ENCODE measurements around the gene REC8. TPM values are rescaled to one million over a fixed set of nuclear protein-coding genes. Genes with fewer than 3 reads are reported as not detected.

REC8 gene, protein sequence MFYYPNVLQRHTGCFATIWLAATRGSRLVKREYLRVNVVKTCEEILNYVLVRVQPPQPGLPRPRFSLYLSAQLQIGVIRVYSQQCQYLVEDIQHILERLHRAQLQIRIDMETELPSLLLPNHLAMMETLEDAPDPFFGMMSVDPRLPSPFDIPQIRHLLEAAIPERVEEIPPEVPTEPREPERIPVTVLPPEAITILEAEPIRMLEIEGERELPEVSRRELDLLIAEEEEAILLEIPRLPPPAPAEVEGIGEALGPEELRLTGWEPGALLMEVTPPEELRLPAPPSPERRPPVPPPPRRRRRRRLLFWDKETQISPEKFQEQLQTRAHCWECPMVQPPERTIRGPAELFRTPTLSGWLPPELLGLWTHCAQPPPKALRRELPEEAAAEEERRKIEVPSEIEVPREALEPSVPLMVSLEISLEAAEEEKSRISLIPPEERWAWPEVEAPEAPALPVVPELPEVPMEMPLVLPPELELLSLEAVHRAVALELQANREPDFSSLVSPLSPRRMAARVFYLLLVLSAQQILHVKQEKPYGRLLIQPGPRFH
- total RNA-seq: 46.3 and 55.0 TPM in 2 replicates

DNA sequence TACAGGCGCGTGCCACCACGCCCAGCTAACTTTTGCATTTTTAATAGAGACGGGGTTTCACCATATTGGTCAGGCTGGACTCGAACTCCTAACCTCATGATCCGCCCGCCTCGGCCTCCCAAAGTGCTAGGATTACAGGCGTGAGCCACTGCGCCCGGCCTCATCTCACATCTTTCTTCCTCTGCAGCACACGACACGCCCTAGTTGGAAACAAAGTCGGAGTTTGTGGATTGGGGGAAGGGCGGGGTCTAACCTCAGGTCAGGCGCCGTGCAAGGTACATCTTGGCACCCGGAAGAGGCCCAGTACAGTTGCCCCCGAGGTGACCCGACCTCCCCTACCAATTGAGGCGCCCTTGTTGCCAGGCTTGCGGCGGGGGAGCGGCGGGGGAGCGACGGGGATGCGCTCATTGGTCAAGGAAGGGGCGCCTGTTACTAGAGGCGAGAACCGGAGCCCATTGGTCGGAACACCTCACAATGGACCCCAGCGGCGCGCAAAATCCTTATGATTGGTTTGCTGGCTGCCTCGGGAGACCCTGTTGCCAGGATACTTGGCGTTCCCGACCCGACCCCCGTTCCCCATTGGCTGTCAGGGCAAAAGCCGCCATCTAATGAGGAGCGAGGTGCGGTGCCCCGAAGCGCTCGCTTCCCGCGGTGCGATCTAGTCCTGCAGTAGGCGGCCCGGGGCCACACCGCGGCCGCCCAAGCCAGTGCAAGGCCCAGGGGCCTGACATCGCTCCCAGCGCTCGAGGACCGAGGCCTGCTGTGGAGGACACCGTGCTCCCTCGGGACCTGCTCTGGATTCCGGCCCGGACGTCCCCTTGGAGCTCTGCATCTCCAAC lies at the start of gene REC8:
Gene REC8 (plus strand): TSS at position 659 of the 839 bp plus-strand sequence. CDS start 473 bp downstream, outside the sequence.
- no peak for DNase-seq (ENCODE audit: extremely low read depth, low read depth, low spot score)

DNA sequence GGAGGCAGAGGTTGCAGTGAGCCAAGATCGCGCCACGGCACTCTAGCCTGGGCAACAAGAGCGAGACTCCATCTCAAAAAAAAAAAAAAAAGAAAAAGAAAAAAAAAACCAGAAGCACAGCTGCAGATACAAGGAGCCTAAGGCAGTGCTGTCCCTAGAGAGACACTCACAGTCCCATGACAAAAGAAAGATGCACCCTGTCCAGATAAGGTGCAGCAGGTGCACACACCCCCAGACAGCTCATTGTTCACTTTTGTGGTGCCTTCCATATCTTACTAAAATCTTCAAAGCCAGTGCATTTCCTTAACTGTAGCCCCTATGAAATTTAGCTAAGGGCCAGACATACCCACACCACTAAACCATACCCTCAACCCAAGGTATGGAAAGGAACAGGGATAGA lies 49.5 kb upstream of the REC8 start:
- DNase-seq (ENCODE audit: extremely low read depth, low read depth, low spot score): no peak

DNA sequence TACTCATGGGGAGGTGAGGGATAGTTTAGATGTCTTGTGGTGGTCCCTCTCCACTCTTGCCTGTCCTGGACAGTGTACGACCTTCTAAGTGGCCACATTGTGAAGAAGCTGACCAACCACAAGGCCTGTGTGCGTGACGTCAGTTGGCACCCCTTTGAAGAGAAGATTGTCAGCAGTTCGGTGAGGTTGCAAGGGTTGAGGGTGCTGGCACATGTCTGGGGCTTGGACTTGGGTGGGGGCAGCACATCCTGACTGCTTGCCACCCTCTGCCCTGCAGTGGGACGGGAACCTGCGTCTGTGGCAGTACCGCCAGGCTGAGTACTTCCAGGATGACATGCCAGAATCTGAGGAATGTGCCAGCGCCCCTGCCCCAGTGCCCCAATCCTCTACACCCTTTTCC lies 49.0 kb upstream of the REC8 start:
- no peak for DNase-seq (ENCODE audit: extremely low read depth, low read depth, low spot score)

DNA sequence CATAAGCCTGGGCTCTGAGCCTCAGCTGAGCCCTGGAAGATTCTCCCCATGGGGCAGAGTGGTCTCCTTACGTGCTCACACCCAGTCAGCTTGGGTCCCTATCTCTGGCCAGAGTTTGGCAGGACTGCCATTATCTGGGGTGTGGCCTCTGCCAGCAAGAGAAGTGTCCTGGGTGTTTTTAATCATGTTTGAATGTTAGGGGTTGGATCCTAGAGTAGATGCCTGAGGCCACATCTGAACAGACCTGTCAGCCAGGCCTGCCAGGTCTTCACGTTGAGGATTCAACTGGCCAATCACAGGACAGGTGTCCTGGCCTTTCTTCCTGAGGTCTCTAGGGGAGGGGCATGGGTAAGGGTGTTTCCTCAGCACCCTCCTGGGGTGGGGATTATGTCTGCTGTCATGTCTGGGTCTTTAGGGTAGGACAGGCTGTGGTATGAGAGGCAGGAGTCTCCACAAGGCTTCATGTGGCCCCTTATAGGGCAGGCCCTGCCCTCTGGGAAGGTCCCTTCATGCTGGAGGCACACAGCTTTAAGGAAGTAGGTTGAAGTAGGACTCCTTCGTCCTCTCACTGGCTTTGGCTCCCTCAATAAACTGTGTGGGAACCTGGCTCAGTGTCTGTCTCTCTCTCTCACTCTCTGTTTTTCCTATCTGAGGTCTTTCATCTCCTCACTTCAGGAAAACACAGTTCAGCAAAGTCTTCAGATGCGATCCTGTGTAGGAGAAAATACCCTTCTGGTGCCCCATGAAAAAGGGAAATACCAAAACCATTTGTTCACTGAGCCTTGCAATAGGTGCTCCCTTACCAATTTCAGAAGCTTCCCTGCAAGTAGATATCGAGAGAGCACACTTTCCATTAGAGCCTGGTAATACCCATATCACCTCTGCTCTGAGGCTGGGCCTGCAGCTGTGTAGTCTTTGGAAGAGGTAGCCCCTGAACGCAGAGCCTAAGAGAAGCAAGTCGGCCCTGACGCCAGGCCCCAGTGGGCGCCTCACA lies 48.2 kb upstream of the REC8 start:
- no peak for DNase-seq (ENCODE audit: extremely low read depth, low read depth, low spot score)

DNA sequence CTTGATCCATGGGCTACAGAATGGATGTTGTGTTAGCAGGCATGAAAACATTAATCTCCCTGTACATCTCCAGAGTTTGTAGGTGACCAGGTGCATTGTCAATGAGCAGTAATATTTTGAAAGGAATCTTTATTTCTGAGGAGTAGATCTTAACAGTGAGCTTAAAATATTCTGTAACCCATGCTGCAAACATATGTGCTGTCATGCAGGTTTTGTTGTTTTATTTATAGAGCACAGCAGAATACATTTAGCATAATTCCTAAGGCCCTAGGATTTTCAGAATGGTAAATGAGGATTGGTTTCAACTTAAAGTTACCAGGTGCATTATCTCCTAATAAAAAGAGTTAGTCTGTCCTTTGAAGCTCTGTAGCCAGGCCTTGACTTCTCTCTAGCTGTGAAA lies 44.9 kb upstream of the REC8 start:
- no peak for DNase-seq (ENCODE audit: extremely low read depth, low read depth, low spot score)

DNA sequence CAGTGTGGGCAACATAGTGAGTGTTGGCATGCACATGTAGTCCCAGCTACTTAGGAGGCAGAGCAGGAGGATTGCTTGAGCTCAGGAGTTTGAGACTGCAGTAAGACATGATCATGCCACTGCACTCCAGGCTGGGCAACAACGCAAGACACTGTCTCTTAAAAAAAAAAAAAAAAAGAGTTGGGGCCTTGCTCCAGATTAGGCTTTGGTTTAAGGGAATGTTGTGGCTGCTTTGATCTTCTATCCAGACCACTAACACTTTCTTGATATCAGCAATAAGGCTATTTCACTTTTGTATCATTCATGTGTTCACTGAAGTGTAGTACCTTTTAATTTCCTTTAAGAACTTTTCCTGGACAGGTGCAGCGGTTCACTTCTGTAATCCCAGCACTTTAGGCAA lies 44.2 kb upstream of the REC8 start:
- DNase-seq (ENCODE audit: extremely low read depth, low read depth, low spot score): no peak

DNA sequence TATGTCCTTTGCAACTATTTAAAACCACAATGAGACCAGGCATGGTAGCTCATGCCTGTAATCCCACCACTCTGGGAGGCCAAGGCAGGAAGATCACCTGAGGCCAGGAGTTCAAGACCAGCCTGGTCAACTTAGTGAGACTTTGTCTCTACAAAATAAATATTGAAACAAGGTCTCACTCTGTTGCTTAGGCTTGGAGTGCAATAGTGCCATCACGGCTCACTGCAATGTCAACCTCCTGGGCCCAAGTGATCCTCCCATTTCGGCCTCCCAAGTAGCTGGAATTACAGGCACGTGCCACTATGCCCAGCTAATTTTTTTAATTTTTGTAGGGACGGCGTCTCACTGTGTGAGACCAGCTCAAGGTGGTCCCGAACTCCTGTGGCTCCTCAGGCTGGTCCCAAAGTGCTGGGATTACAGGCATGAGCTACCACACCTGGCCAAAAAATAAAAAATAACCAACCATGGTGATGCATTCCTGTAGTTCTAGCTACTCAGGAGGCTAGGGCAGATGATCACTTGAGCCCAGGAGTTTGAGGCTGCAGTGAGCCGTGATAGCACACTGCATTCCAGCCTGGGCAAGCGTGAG lies 42.4 kb upstream of the REC8 start:
- no peak for DNase-seq (ENCODE audit: extremely low read depth, low read depth, low spot score)

DNA sequence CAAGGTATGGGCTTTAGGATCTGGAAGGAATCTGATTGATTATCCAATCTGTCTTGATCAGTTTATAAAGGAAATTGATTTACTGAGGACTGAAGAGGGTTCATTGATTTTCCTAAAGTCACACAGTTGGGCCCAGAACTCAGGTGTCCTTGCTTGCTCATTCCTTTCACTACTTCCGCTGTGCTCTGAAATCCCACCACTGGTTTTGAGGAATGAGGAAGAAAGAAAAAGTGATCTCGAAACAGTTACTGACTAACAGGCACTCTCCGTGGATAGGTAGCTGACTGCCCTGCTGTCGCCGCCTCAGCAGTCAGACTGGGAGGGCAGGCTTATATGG lies 41.5 kb upstream of the REC8 start, which contains the start of gene FITM1:
Gene FITM1 (plus strand): TSS at position 280 of the 337 bp plus-strand sequence. CDS start 905 bp downstream, outside the sequence.
- DNase-seq (ENCODE audit: extremely low read depth, low read depth, low spot score): no peak

DNA sequence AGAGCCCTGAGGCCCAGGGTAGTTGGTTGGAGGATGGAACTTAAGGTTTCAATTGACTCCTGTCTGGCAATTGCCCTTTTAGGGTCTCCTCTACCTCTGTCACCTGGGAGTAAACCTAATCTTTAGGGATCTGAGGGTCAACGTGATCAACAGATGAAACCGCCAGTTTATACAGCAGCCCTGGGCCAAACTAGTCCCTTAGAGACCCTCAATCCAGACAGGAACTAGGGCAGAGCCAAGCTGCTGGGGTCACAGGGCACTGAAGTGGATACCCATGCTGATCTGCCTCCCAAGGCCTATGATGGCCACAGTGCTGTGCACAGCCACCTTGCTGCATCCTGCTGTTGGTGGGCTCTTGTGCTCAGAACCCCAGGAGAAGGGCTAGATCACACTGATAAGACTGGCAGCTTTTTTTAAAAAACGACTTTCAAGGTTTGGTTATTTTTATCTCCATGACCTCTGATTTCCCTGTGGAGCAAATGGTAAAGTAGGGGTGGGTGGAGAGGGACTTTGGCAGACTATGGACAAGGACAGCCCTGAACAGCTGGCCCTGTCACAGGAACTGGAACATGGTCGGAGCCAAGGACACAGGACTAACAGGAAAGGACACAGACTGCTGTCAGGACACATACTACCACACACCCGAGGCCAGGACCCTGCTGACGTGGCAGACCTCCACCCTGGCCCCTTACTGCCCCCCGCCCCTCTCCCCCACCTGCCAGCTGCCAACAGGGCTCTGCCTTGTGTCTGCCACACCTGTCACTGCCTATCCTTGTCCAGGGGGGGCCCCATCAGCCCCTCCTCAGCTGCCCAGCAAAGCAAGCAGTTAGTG lies 40.9 kb upstream of the REC8 start:
- no peak for DNase-seq (ENCODE audit: extremely low read depth, low read depth, low spot score)

DNA sequence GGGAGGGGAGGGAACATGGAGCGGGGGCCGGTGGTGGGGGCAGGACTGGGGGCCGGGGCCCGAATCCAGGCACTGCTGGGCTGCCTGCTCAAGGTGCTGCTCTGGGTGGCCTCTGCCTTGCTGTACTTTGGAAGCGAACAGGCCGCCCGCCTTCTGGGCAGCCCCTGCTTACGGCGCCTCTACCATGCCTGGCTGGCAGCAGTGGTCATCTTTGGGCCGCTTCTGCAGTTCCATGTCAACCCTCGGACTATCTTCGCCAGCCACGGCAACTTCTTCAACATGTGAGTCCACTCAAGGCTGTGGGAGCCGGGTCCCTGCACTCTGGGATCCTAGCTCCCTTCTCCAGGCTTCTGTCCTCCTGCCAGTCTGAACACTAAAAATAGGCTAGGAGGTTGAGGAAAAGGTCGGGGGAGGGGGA lies 40.3 kb upstream of the REC8 start:
- DNase-seq (ENCODE audit: extremely low read depth, low read depth, low spot score): no peak

DNA sequence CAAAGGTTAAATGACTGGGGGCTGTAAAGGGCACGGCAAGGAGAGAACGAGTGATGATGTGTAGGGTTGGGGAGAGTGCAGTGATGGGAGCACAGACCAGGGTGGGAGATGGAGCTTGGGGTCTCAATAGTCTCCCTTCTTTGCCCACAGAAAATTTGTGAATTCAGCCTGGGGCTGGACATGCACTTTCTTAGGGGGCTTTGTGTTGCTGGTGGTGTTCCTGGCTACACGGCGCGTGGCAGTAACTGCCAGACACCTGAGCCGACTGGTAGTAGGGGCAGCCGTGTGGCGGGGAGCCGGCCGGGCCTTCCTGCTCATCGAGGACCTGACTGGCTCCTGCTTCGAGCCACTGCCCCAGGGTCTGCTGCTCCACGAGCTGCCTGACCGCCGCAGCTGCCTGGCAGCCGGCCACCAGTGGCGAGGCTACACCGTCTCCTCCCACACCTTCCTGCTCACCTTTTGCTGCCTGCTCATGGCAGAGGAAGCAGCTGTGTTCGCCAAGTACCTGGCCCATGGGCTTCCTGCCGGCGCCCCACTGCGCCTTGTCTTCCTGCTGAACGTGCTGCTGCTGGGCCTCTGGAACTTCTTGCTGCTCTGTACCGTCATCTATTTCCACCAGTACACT lies 39.7 kb upstream of the REC8 start:
- no peak for DNase-seq (ENCODE audit: extremely low read depth, low read depth, low spot score)

DNA sequence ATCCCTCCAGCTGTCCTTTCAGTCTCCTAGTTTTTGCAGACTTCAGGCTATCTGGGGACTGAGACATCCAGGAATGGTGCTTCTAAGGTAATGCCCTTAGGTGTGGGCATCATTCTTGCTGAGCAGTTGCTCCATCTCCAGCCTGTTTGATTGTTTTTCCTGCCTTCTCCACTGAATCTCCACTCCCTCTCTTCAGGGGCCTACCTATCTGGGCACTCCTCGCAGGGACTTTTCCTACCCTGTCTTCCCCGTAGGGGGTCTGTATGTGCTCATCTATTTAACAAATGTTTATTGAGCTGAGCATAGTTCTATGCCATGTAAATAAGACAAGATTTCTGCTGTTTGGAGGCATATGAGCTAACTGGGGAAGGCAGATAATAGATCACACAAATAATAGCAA lies 38.9 kb upstream of the REC8 start:
- no peak for DNase-seq (ENCODE audit: extremely low read depth, low read depth, low spot score)

DNA sequence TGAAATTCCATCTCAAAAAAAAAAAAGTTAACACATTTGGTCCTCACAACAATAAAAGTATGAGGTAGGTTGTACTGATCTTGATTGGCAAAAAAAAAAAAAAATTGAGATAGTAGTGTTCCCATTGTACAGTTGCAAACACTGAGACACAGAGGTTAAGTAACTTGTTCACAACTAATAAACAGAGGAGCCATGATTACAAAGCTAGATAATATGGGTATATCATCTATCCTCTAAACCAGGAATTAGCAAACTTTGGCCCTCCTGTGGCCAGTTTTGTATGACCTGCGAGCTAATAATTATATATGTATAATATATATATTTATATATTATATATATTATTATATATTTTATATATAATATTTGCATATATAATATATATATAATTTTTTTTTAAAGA lies 38.1 kb upstream of the REC8 start:
- no peak for DNase-seq (ENCODE audit: extremely low read depth, low read depth, low spot score)

DNA sequence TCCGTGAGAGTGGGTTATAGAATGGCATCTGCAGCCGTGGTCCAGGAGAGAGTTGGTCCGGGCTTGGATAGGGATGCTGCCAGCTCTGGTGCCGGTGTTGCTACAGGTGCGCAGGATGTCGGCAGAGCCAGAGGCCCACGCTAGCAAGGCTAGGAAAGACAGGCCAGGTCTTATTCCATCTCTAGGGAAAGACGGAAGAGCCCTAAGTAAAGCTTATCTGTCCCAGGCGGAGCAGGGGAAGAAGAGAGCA lies 36.4 kb upstream of the REC8 start:
- DNase-seq (ENCODE audit: extremely low read depth, low read depth, low spot score): no peak

DNA sequence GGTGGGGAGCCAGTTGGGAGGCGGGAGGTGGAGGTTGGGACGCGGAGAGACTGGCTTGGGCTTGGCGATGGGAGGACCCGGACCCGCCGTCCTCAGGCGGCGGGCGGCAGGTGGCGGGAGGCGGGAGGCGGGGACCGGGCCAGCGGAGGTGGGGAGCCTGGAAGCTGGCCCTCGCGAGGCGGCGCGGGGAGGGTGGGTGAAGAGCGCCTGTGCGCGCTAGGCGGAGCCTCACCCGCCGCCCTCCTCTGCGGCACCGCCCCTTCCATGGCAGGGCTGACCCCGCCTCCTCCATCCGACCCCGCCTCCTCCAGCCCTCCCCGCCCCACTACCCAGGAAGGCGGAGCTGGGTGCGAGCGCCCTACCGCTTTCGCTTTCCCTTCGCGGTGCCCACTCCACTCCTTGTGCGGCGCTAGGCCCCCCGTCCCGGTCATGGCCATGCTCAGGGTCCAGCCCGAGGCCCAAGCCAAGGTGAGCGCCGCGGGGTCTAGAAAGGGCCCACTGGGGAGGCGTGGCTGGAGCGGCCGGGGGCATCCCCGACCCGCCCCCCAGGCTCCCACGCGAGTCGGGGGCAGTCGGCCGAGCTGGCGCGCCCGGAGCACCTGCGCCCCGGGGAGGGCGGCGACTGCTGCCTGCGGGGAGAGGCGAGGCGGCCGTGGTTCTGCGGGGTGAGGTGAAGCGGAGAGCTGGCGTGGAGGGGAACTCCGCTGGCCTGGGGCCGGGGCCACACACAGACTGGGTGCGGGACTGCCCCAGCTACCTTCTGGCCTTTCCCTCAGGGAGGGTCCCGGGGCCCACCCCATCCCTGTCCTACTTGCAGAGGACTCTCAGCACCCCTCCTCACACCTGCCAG lies 35.8 kb upstream of the REC8 start, which contains the start of gene PSME1:
Gene PSME1 (plus strand): TSS at position 361 of the 850 bp plus-strand sequence. CDS start 69 bp downstream, at position 430.
- DNase-seq (ENCODE audit: extremely low read depth, low read depth, low spot score): no peak

DNA sequence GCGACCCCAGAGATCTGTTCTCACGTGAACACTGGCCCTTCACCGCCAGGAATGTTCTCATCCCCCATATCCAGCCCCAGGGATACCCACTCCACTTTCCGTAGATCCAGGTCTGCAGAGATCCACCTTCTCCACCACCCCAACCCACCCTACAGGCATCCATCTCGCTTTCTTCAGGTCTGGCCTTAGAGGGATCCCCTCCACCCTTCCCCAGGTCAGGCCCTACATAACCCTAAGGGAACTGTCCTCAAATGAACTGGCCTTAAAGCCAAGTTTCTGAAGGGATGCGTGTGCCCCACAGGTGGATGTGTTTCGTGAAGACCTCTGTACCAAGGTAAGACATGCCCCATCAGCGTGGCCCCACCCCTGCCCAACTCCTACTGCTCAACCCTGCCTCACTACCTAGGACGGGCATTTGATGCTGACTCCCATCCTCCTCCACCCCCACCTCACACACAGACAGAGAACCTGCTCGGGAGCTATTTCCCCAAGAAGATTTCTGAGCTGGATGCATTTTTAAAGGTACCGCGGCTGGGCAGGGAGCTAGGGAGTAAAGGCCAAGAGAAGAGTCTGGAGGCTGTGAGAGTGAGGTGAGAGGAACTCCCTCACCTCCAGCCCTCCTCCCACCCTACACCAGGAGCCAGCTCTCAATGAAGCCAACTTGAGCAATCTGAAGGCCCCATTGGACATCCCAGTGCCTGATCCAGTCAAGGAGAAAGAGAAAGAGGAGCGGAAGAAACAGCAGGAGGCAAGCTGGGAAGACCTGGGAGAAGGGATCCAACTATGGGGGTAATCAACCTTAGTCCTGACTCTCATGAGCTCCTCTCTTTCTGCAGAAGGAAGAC lies 35.0 kb upstream of the REC8 start:
- no peak for DNase-seq (ENCODE audit: extremely low read depth, low read depth, low spot score)
